Mesothelial cell of epicardium (in vitro differentiated cells): ENCODE measurements around the gene B4GALT2. TPM values are rescaled to one million over a fixed set of nuclear protein-coding genes. Genes with fewer than 3 reads are reported as not detected.

ENCODE experiments used
- DNase-seq, 2 experiments: peaks; one replicate each; pipeline ENCODE4 v3.0.0; 2021; ENCODE audit warnings: low spot score in 2 of 2; ENCODE audit not compliant: unreplicated experiment in 2 of 2
- H3K27ac Mint-ChIP-seq: 2 replicates; pipeline ENCODE4 v1.8.0; 2021; ENCODE audit warnings: mixed read lengths
- H3K27me3 Mint-ChIP-seq: 2 replicates; pipeline ENCODE4 v1.8.0; 2021; ENCODE audit warnings: low read depth, mixed read lengths
- H3K36me3 Mint-ChIP-seq: 2 replicates; pipeline ENCODE4 v1.8.0; 2021; ENCODE audit warnings: mixed read lengths
- H3K4me1 Mint-ChIP-seq: 2 replicates; pipeline ENCODE4 v1.8.0; 2021; ENCODE audit warnings: mixed read lengths
- H3K4me3 Mint-ChIP-seq: 2 replicates; pipeline ENCODE4 v1.8.0; 2021; ENCODE audit warnings: mild to moderate bottlenecking, moderate library complexity, mixed read lengths
- H3K9me3 Mint-ChIP-seq: 2 replicates; pipeline ENCODE4 v1.8.0; 2021; ENCODE audit warnings: mixed read lengths
- CTCF ChIP-seq: fragments of 200-600 bp; sonication (generic); IDR thresholded peaks from one replicate; pipeline ENCODE4 v1.5.0; 2021; ENCODE audit warnings: antibody characterized with exemption; ENCODE audit not compliant: unreplicated experiment
- total RNA-seq: library from RNA; stranded (reverse); gene quantifications from 3 replicates; pipeline ENCODE4 v1.2.1, GENCODE V29; 2021

The B4GALT2 gene
- total RNA-seq, 1 donor from 2014 or later, result 55.8 TPM

DNA sequence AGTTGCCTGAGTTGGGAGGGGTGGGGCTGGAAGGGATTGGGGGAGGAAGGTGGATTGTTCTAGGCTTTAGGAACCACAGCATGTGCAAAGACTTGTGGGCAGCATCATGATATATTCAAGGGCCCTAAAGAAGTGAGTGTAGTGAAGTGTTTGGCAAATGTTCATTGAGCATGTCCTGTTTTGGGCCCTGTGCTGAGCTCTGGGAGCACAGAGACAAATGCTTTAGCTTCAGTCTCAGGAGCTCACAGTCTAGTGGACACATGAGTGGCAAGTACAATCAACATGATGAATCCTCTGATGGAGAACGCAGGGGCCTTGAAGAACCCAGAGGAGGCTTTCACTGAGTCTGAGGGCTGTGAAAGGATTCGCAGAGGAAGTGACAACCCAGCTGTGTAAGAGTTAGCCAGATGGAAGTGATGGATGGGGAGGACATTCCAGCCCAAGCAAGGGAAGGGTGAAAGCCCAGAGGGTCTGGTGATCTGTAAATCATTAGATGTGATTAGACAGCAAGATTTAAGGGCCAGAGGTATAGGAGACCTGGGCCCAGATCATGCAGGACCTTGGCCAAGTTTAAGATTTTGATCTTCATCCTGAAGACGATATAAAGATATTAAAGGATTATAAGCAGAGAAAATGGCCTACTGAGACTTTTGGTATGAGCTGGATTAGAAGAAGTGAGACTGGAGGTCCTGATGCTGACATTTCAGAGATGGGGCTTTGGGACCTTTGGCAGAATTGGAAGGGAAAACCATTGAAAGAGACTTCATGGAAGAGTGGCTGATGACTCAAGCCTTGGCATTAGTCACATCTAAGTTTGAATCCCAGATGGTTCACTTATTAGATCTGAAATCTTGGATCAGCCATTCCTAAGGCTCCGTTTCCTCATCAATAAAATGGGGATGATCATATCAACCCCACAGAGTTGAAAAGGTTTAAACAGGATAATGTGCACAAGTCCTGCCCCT lies 27.7 kb upstream of the B4GALT2 start:
- no peak for TF ChIP-seq CTCF
- H3K4me1 Mint-ChIP-seq, result peaks cover 25% of the 10 kb centered on the region
- no peak for DNase-seq
- H3K27me3 Mint-ChIP-seq, result no peaks in the 10 kb centered on the region
- H3K27ac Mint-ChIP-seq, result no peak overlapping the region
- H3K4me3 Mint-ChIP-seq, result no peak overlapping the region
- peaks cover 5% of the 10 kb centered on the region for H3K36me3 Mint-ChIP-seq
- no peaks in the 10 kb centered on the region for H3K9me3 Mint-ChIP-seq

GRCh38 chr1:43952731-43953346 lies 26.2 kb upstream of the B4GALT2 start:
- peak in 1 of 2 experiments; percentile 50 for DNase-seq
- TF ChIP-seq CTCF, result no peak
- Mint-ChIP-seq H3K27me3 (no peaks in the 10 kb centered on the region), H3K9me3 (no peaks in the 10 kb centered on the region), H3K27ac (peak overlapping the region; percentile 79), H3K36me3 (peaks cover 8% of the 10 kb centered on the region), H3K4me1 (peaks cover 18% of the 10 kb centered on the region), H3K4me3 (no peak overlapping the region)

- H3K27ac Mint-ChIP-seq, result peak overlapping the region; percentile 79
- DNase-seq, result no peak
- H3K4me3 Mint-ChIP-seq, result no peak overlapping the region
- peaks cover 8% of the 10 kb centered on the region for H3K36me3 Mint-ChIP-seq
- H3K9me3 Mint-ChIP-seq, result no peaks in the 10 kb centered on the region
- TF ChIP-seq CTCF, result no peak
- H3K4me1 Mint-ChIP-seq, result peaks cover 12% of the 10 kb centered on the region
- H3K27me3 Mint-ChIP-seq, result no peaks in the 10 kb centered on the region
Measured at GRCh38 chr1:43953361-43953760, 25.6 kb upstream of the B4GALT2 start.

- H3K27ac Mint-ChIP-seq, result no peak overlapping the region
- no peaks in the 10 kb centered on the region for H3K27me3 Mint-ChIP-seq
- peaks cover 9% of the 10 kb centered on the region for H3K4me1 Mint-ChIP-seq
- peaks cover 8% of the 10 kb centered on the region for H3K36me3 Mint-ChIP-seq
- DNase-seq, result no peak
- no peak overlapping the region for H3K4me3 Mint-ChIP-seq
- no peak for TF ChIP-seq CTCF
- no peaks in the 10 kb centered on the region for H3K9me3 Mint-ChIP-seq
Measured at GRCh38 chr1:43954036-43954435, 25.0 kb upstream of the B4GALT2 start.

GRCh38 chr1:43956234-43956633 lies 22.8 kb upstream of the B4GALT2 start:
- Mint-ChIP-seq H3K27ac (no peak overlapping the region), H3K27me3 (no peaks in the 10 kb centered on the region), H3K4me3 (no peak overlapping the region), H3K4me1 (peaks cover 9% of the 10 kb centered on the region), H3K9me3 (no peaks in the 10 kb centered on the region), H3K36me3 (peaks cover 5% of the 10 kb centered on the region)
- no peak for DNase-seq
- TF ChIP-seq CTCF, result no peak
